Liver (tissue), 9 donors: ENCODE results near the gene IKZF1. TPM values are rescaled to one million over a fixed set of nuclear protein-coding genes. Genes with fewer than 3 reads are reported as not detected.

Experiments
- DNase-seq: peaks from one replicate; pipeline ENCODE4 v3.0.0-alpha.2; 2017; ENCODE audit warnings: low spot score
- H3K27ac ChIP-seq, 2 donors: one replicate each; pipeline ENCODE4 v1.7.0; 2013; ENCODE audit warnings: inconsistent platforms in 2 of 2, low read length in 2 of 2, control low read depth in 1 of 2, low read depth in 1 of 2, mild to moderate bottlenecking in 1 of 2
- H3K27me3 ChIP-seq, 4 donors: one replicate each; pipeline versions ENCODE4 v1.6.1 to v1.7.0; 2013; ENCODE audit warnings: low read length in 3 of 4, inconsistent platforms in 1 of 4, mild to moderate bottlenecking in 1 of 4, moderate library complexity in 1 of 4; ENCODE audit not compliant: control insufficient read depth in 4 of 4, insufficient read depth in 4 of 4
- H3K36me3 ChIP-seq, 4 donors: one replicate each; pipeline versions ENCODE4 v1.6.1 to v1.7.0; 2013; ENCODE audit warnings: low read length in 3 of 4, mild to moderate bottlenecking in 3 of 4, low read depth in 1 of 4, moderate library complexity in 1 of 4; ENCODE audit not compliant: control insufficient read depth in 4 of 4, insufficient read depth in 3 of 4
- H3K4me1 ChIP-seq, 4 donors: one replicate each; pipeline versions ENCODE4 v1.6.1 to v1.7.0; 2013; ENCODE audit warnings: low read length in 3 of 4, mild to moderate bottlenecking in 3 of 4, moderate library complexity in 1 of 4; ENCODE audit not compliant: control insufficient read depth in 4 of 4, insufficient read depth in 4 of 4
- H3K4me3 ChIP-seq, 3 donors: one replicate each; pipeline versions ENCODE4 v1.6.1 to v1.7.0; 2013; ENCODE audit warnings: low read length in 3 of 3, control low read depth in 1 of 3, low read depth in 1 of 3, mild to moderate bottlenecking in 1 of 3
- H3K9ac ChIP-seq, 2 donors: one replicate each; pipeline ENCODE4 v1.7.0; 2013; ENCODE audit warnings: low read length in 2 of 2, mild to moderate bottlenecking in 2 of 2, moderate library complexity in 2 of 2, control low read depth in 1 of 2, low read depth in 1 of 2
- H3K9me3 ChIP-seq, 4 donors: one replicate each; pipeline versions ENCODE4 v1.6.1 to v1.7.0; 2013; ENCODE audit warnings: low read length in 3 of 4; ENCODE audit not compliant: control insufficient read depth in 4 of 4
- EGR1 ChIP-seq, 2 donors: IDR thresholded peaks; 2 replicates each; pipeline ENCODE4 v1.6.1; 2016 to 2018; ENCODE audit warnings: antibody characterized with exemption in 2 of 2, low read depth in 2 of 2
- FOXA1 ChIP-seq: IDR thresholded peaks from 2 replicates; pipeline ENCODE4 v1.6.1; 2016; ENCODE audit warnings: antibody characterized with exemption
- FOXA2 ChIP-seq: IDR thresholded peaks from 2 replicates; pipeline ENCODE4 v1.6.1; 2016; ENCODE audit warnings: antibody characterized with exemption
- GABPA ChIP-seq, 2 donors: IDR thresholded peaks in 1 of 2; conservative IDR thresholded peaks in 1 of 2; 2 replicates each; pipeline ENCODE4 v1.6.1; 2016; ENCODE audit warnings: antibody characterized with exemption in 2 of 2, mild to moderate bottlenecking in 1 of 2, moderate library complexity in 1 of 2
- HNF4A ChIP-seq, 2 donors: conservative IDR thresholded peaks; 2 replicates each; pipeline ENCODE4 v1.6.1; 2016; ENCODE audit warnings: antibody characterized with exemption in 2 of 2, mild to moderate bottlenecking in 2 of 2
- HNF4G ChIP-seq: IDR thresholded peaks from 2 replicates; pipeline ENCODE4 v1.6.1; 2016; ENCODE audit warnings: antibody characterized with exemption
- NR2F2 ChIP-seq: IDR thresholded peaks from 2 replicates; pipeline ENCODE4 v1.6.1; 2016; ENCODE audit warnings: antibody characterized with exemption
- RAD21 ChIP-seq, 2 donors: IDR thresholded peaks; 2 replicates each; pipeline ENCODE4 v1.6.1; 2016; ENCODE audit warnings: antibody characterized with exemption in 2 of 2, mild to moderate bottlenecking in 2 of 2
- RXRA ChIP-seq, 2 donors: IDR thresholded peaks; 2 replicates each; pipeline ENCODE4 v1.6.1; 2017 to 2018; ENCODE audit warnings: antibody characterized with exemption in 2 of 2, mild to moderate bottlenecking in 1 of 2
- SP1 ChIP-seq: IDR thresholded peaks from 2 replicates; pipeline ENCODE4 v1.6.1; 2018; ENCODE audit warnings: antibody characterized with exemption, mild to moderate bottlenecking
- TAF1 ChIP-seq: conservative IDR thresholded peaks from 2 replicates; pipeline ENCODE4 v1.6.1; 2016; ENCODE audit warnings: antibody characterized with exemption, mild to moderate bottlenecking
- YY1 ChIP-seq: IDR thresholded peaks from 2 replicates; pipeline ENCODE4 v1.6.1; 2016; ENCODE audit warnings: antibody characterized with exemption, mild to moderate bottlenecking
- WGBS: extraction: QIAGEN DNeasy Blood & Tissue Kit; methylation state at CpG from one replicate; pipeline ENCODE4 v1.1.7; 2013; 5-methylcytosine and 5-hydroxymethylcytosine counted together
- polyA plus RNA-seq, 2 donors: library from polyadenylated mRNA; stranded (reverse) in 1 of 2; unstranded in 1 of 2; fragments of 200-250 nt in 1 of 2; fragments of >200 nt in 1 of 2; fragmentation: Nextera tagmentation in 1 of 2; extraction: Ambion mirVana in 1 of 2; gene quantifications; one replicate each; pipeline versions ENCODE4 v1.2.1 to v1.2.3, GENCODE V29; 2013 to 2015
- total RNA-seq, 2 donors: library from RNA; depleted of rRNA; stranded (reverse); fragments of >200 nt; gene quantifications; one replicate each; pipeline ENCODE4 v1.2.3, GENCODE V29; 2014
- TF ChIP-seq, protein P1 (sequence below): IDR thresholded peaks from 2 replicates; pipeline ENCODE4 v1.6.1; 2016; ENCODE audit warnings: antibody characterized with exemption, mild to moderate bottlenecking
- TF ChIP-seq, protein P2 (sequence below): IDR thresholded peaks from 2 replicates; pipeline ENCODE4 v1.6.1; 2016; ENCODE audit warnings: antibody characterized with exemption
- TF ChIP-seq, protein P3 (sequence below): fragments of 150-350 bp; IDR thresholded peaks from 2 replicates; pipeline ENCODE4 v1.5.1; 2017; ENCODE audit warnings: improper control_type of control experiment, low read depth, low read length; ENCODE audit not compliant: missing input control
- TF ChIP-seq, protein P4 (sequence below): IDR thresholded peaks from 2 replicates; pipeline ENCODE4 v1.6.1; 2016; ENCODE audit warnings: antibody characterized with exemption
- donor health status: healthy.
- donor health status: healthy.
- donor health status: healthy.
- donor health status: healthy.
- donor health status: healthy.

Gene IKZF1
- total and polyA plus RNA-seq, 4 donors: 1.6 to 43.5 (median 6.2) TPM

DNA sequence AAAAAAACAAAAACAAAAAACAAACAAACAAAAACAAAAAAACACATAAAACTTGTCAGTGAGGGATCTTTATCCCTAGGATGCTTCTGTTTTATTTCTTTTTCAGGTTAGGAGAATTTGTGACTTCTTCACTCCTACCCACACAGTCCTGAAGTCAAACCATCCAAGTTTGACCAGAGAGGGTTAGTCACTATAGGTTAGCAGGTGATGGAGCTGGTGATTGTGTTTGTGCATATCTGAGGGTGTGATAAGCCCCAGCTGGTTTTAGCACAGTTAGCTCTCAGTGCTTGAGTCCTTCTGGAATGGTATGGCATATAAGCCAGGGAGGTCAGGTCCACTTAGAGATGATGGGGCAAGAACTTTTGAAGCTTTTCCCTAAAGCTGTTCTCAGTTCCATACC lies 11.8 kb upstream of the IKZF1 start:
- no peak for DNase-seq
- TF ChIP-seq, protein P1, sequence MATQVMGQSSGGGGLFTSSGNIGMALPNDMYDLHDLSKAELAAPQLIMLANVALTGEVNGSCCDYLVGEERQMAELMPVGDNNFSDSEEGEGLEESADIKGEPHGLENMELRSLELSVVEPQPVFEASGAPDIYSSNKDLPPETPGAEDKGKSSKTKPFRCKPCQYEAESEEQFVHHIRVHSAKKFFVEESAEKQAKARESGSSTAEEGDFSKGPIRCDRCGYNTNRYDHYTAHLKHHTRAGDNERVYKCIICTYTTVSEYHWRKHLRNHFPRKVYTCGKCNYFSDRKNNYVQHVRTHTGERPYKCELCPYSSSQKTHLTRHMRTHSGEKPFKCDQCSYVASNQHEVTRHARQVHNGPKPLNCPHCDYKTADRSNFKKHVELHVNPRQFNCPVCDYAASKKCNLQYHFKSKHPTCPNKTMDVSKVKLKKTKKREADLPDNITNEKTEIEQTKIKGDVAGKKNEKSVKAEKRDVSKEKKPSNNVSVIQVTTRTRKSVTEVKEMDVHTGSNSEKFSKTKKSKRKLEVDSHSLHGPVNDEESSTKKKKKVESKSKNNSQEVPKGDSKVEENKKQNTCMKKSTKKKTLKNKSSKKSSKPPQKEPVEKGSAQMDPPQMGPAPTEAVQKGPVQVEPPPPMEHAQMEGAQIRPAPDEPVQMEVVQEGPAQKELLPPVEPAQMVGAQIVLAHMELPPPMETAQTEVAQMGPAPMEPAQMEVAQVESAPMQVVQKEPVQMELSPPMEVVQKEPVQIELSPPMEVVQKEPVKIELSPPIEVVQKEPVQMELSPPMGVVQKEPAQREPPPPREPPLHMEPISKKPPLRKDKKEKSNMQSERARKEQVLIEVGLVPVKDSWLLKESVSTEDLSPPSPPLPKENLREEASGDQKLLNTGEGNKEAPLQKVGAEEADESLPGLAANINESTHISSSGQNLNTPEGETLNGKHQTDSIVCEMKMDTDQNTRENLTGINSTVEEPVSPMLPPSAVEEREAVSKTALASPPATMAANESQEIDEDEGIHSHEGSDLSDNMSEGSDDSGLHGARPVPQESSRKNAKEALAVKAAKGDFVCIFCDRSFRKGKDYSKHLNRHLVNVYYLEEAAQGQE: no peak
- no peak for TF ChIP-seq SP1
- no peak for TF ChIP-seq FOXA1
- TF ChIP-seq RXRA (IDR thresholded peaks at IDR 0.05): no peak
- TF ChIP-seq HNF4G: no peak
- TF ChIP-seq, protein P2, sequence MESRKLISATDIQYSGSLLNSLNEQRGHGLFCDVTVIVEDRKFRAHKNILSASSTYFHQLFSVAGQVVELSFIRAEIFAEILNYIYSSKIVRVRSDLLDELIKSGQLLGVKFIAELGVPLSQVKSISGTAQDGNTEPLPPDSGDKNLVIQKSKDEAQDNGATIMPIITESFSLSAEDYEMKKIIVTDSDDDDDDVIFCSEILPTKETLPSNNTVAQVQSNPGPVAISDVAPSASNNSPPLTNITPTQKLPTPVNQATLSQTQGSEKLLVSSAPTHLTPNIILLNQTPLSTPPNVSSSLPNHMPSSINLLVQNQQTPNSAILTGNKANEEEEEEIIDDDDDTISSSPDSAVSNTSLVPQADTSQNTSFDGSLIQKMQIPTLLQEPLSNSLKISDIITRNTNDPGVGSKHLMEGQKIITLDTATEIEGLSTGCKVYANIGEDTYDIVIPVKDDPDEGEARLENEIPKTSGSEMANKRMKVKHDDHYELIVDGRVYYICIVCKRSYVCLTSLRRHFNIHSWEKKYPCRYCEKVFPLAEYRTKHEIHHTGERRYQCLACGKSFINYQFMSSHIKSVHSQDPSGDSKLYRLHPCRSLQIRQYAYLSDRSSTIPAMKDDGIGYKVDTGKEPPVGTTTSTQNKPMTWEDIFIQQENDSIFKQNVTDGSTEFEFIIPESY: no peak
- no peak for TF ChIP-seq TAF1
- no peak for TF ChIP-seq GABPA (IDR thresholded peaks at IDR 0.05 in 1 of 2, conservative IDR thresholded peaks at IDR 0.05 in 1 of 2)
- TF ChIP-seq EGR1 (IDR thresholded peaks at IDR 0.05; ENCODE audit: low read depth in 2 of 2): no peak
- TF ChIP-seq FOXA2: no peak
- no peak for TF ChIP-seq HNF4A (conservative IDR thresholded peaks at IDR 0.05)
- TF ChIP-seq, protein P3, sequence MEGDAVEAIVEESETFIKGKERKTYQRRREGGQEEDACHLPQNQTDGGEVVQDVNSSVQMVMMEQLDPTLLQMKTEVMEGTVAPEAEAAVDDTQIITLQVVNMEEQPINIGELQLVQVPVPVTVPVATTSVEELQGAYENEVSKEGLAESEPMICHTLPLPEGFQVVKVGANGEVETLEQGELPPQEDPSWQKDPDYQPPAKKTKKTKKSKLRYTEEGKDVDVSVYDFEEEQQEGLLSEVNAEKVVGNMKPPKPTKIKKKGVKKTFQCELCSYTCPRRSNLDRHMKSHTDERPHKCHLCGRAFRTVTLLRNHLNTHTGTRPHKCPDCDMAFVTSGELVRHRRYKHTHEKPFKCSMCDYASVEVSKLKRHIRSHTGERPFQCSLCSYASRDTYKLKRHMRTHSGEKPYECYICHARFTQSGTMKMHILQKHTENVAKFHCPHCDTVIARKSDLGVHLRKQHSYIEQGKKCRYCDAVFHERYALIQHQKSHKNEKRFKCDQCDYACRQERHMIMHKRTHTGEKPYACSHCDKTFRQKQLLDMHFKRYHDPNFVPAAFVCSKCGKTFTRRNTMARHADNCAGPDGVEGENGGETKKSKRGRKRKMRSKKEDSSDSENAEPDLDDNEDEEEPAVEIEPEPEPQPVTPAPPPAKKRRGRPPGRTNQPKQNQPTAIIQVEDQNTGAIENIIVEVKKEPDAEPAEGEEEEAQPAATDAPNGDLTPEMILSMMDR: no peak
- TF ChIP-seq, protein P4, sequence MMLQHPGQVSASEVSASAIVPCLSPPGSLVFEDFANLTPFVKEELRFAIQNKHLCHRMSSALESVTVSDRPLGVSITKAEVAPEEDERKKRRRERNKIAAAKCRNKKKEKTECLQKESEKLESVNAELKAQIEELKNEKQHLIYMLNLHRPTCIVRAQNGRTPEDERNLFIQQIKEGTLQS: no peak
- TF ChIP-seq NR2F2: no peak

DNA sequence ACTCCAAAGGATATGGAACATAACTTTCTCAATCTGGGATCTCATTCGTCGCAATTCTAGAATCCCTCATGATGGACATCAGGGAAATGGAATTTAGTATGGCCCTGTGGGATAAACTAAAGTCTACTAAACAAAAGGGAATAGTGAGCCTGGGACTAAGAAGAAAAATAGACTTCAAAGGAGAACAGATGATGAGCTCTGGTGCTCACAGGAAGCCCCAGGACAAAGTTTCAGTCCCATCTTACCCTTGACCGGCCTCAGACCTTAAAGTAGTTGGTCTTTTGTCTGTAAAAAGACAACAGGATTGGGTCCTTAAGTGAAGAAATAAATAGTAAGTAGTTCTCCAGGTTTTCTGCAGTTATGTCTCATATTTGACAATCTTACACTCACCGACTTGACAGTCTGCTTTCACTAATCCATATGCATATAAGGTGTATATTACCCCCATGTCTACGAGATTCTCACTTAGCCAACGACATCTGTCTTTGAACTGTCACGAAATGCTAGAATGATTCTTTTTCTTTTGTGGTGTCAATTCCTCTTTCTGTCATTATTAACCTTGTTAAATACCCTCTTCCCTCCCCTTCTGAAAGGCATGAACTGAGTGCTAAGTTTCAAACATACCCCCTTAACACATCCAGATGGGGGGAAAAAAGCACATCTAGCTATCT lies 10.9 kb upstream of the IKZF1 start:
- no peaks in the 10 kb centered on the region for H3K9me3 ChIP-seq
- H3K4me1 ChIP-seq: no peaks in the 10 kb centered on the region
- no peaks in the 10 kb centered on the region for H3K36me3 ChIP-seq
- no peak overlapping the region for H3K27ac ChIP-seq
- no peaks in the 10 kb centered on the region for H3K27me3 ChIP-seq
- H3K4me3 ChIP-seq: no peak overlapping the region
- no peak for TF ChIP-seq RAD21 (IDR thresholded peaks at IDR 0.05)
- no peak for TF ChIP-seq RXRA (IDR thresholded peaks at IDR 0.05)
- no peak for TF ChIP-seq YY1
- TF ChIP-seq, protein P4: no peak
- TF ChIP-seq, protein P3: no peak
- no peak for TF ChIP-seq HNF4A (conservative IDR thresholded peaks at IDR 0.05)
- TF ChIP-seq, protein P1: no peak
- no peak for TF ChIP-seq FOXA1
- no peak for TF ChIP-seq NR2F2
- TF ChIP-seq TAF1: no peak
- TF ChIP-seq SP1: no peak
- no peak for TF ChIP-seq HNF4G
- DNase-seq: no peak
- WGBS: 76% methylated on average over 7 of the region's 7 CpGs
- no peak overlapping the region for H3K9ac ChIP-seq

More for the DNA sequence above, 11.8 kb upstream of the IKZF1 start:
- H3K9ac ChIP-seq: no peak overlapping the region
- H3K4me3 ChIP-seq: no peak overlapping the region
- H3K27me3 ChIP-seq: no peaks in the 10 kb centered on the region
- H3K4me1 ChIP-seq: no peaks in the 10 kb centered on the region
- no peaks in the 10 kb centered on the region for H3K9me3 ChIP-seq
- no peak overlapping the region for H3K27ac ChIP-seq
- H3K36me3 ChIP-seq: no peaks in the 10 kb centered on the region
